Sigmoid colon (tissue), 7 donors: ENCODE data around the gene SF3B5. TPM values are rescaled to one million over a fixed set of nuclear protein-coding genes. Genes with fewer than 3 reads are reported as not detected.

ENCODE experiments used
- DNase-seq: peaks from one replicate; pipeline ENCODE4 v3.0.0-alpha.2; 2019
- H3K27ac ChIP-seq, 4 donors: fragments of 200-600 bp; sonication (generic); one replicate each; pipeline ENCODE4 v1.5.1; 2016 to 2019; ENCODE audit warnings: mild to moderate bottlenecking in 1 of 4
- H3K27me3 ChIP-seq, 3 donors: fragments of 200-600 bp; sonication (generic); one replicate each; pipeline ENCODE4 v1.5.1; 2019; ENCODE audit warnings: mild to moderate bottlenecking in 1 of 3
- H3K36me3 ChIP-seq, 4 donors: fragments of 200-600 bp; sonication (generic); one replicate each; pipeline ENCODE4 v1.5.1; 2016 to 2019
- H3K4me1 ChIP-seq, 4 donors: fragments of 200-600 bp; sonication (generic); one replicate each; pipeline ENCODE4 v1.5.1; 2017 to 2019
- H3K4me3 ChIP-seq, 4 donors: fragments of 200-600 bp; sonication (generic); one replicate each; pipeline ENCODE4 v1.5.1; 2017 to 2019; ENCODE audit warnings: mild to moderate bottlenecking in 2 of 4, moderate library complexity in 1 of 4
- H3K9me3 ChIP-seq, 4 donors: fragments of 200-600 bp in 3 of 4; sonication (generic) in 3 of 4; one replicate each; pipeline versions ENCODE4 v1.5.1 to v1.6.1; 2013 to 2019
- EP300 ChIP-seq, 4 donors: sonication (generic); formaldehyde crosslinking; IDR thresholded peaks; one replicate each; pipeline ENCODE4 v1.6.1; 2017; ENCODE audit warnings: antibody characterized with exemption in 4 of 4
- POLR2A ChIP-seq, 2 donors: fragments of 450-650 bp; IDR thresholded peaks; one replicate each; pipeline ENCODE4 v1.6.1; 2016; ENCODE audit warnings: antibody characterized with exemption in 2 of 2, mild to moderate bottlenecking in 2 of 2, moderate library complexity in 2 of 2
- POLR2AphosphoS5 ChIP-seq, 4 donors: sonication (generic); formaldehyde crosslinking; IDR thresholded peaks; one replicate each; pipeline ENCODE4 v1.6.1; 2017; ENCODE audit warnings: antibody characterized with exemption in 4 of 4
- WGBS, 2 donors: extraction: QIAGEN DNeasy Blood & Tissue Kit; methylation state at CpG; one replicate each; pipeline ENCODE4 v1.1.7; 2013; 5-methylcytosine and 5-hydroxymethylcytosine counted together
- intact Hi-C: fragments of 100-400 bp; cut with DNase I; formaldehyde crosslinking; loops from one replicate; pipeline ENCODE4 v1.15.1; 2023
- polyA plus RNA-seq, 3 donors: library from polyadenylated mRNA; stranded (reverse); fragments of 200-250 nt; gene quantifications; one replicate each; pipeline ENCODE4 v1.2.3, GENCODE V29; 2013
- total RNA-seq, 4 donors: library from RNA; depleted of rRNA; stranded (reverse); fragments of >200 nt; gene quantifications; one replicate each; pipeline ENCODE4 v1.1.0, GENCODE V29; 2016
- TF ChIP-seq, protein P1 (sequence below), 4 experiments: fragments of 450-650 bp in 3 of 4; fragments of 200-600 bp in 1 of 4; IDR thresholded peaks; one replicate each; pipeline ENCODE4 v1.5.1; 2016 to 2019; ENCODE audit warnings: antibody characterized with exemption in 4 of 4, mild to moderate bottlenecking in 3 of 4, moderate library complexity in 2 of 4
- donor health status: healthy with polysubstance abuse.
- donor health status: Bipolar disorder and iron deficiency.
- donor health status: healthy.

The SF3B5 gene
- total and polyA plus RNA-seq, 7 donors, result 110 to 370 (median 200) TPM

- H3K9me3 ChIP-seq, result no peaks in the 10 kb centered on the region
- intact Hi-C loops, result no loop called here
- no peak overlapping the region for H3K27ac ChIP-seq
- TF ChIP-seq POLR2A (IDR thresholded peaks at IDR 0.05), result no peak
- no peak for TF ChIP-seq EP300 (IDR thresholded peaks at IDR 0.05)
- TF ChIP-seq, protein P1, sequence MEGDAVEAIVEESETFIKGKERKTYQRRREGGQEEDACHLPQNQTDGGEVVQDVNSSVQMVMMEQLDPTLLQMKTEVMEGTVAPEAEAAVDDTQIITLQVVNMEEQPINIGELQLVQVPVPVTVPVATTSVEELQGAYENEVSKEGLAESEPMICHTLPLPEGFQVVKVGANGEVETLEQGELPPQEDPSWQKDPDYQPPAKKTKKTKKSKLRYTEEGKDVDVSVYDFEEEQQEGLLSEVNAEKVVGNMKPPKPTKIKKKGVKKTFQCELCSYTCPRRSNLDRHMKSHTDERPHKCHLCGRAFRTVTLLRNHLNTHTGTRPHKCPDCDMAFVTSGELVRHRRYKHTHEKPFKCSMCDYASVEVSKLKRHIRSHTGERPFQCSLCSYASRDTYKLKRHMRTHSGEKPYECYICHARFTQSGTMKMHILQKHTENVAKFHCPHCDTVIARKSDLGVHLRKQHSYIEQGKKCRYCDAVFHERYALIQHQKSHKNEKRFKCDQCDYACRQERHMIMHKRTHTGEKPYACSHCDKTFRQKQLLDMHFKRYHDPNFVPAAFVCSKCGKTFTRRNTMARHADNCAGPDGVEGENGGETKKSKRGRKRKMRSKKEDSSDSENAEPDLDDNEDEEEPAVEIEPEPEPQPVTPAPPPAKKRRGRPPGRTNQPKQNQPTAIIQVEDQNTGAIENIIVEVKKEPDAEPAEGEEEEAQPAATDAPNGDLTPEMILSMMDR (IDR thresholded peaks at IDR 0.05), result no peak
- no peak for TF ChIP-seq POLR2AphosphoS5 (IDR thresholded peaks at IDR 0.05)
- H3K4me3 ChIP-seq, result no peak overlapping the region
- no peak for DNase-seq
- 65 to 81% methylated on average over 4 of the region's 4 CpGs for WGBS, 2 donors
- no peaks in the 10 kb centered on the region for H3K36me3 ChIP-seq
- peaks cover 0 to 23% (median 17%) of the 10 kb centered on the region in 4 donors for H3K4me1 ChIP-seq
- peaks cover 4 to 49% (median 34%) of the 10 kb centered on the region in 3 donors for H3K27me3 ChIP-seq
These were observed 29.1 kb downstream of the SF3B5 start for GRCh38 chr6:144066255-144066654.

DNA sequence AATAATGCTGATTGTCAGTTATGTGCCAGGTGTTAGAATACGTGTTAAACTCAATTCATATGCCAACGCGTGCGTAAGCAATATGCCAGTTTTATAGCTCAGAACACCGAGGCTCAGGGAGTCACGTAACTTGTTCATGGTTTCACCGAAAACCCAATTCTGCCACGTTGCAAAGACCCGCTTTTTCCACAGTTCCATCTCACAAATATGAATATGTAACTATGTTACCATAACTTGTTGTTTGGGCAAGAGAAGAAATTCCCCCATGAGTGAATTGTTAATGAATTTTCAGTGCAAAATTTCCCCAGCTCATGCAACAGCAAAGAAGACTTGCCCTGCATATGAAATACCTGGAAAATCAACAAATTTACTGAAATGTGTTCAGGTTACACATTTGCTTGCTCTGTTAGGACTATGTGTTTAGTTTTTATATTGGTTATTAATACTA lies 30.1 kb downstream of the SF3B5 start:
- DNase-seq, result no peak
- TF ChIP-seq POLR2AphosphoS5 (IDR thresholded peaks at IDR 0.05) (peak in 1 of 4 donors; percentile 0), POLR2A (IDR thresholded peaks at IDR 0.05) (no peak)
- Histone ChIP-seq H3K36me3 (no peaks in the 10 kb centered on the region), H3K9me3 (no peaks in the 10 kb centered on the region), H3K27ac (no peak overlapping the region), H3K27me3 (peaks cover 4 to 49% (median 34%) of the 10 kb centered on the region in 3 donors), H3K4me1 (peaks cover 0 to 23% (median 17%) of the 10 kb centered on the region in 4 donors), H3K4me3 (peak overlapping the region in 3 of 4 donors; percentile 57 to 86 (median 67))
- intact Hi-C loops, result no loop called here
- 9 to 46% methylated on average over 9 of the region's 9 CpGs for WGBS, 2 donors

- 1 to 3% methylated on average over 57 of the region's 57 CpGs for WGBS, 2 donors
- Histone ChIP-seq H3K4me1 (peaks cover 0 to 23% (median 17%) of the 10 kb centered on the region in 4 donors), H3K36me3 (no peaks in the 10 kb centered on the region), H3K4me3 (peak overlapping the region; percentile 46 to 86 (median 62)), H3K27ac (peak overlapping the region; percentile 47 to 72 (median 68)), H3K9me3 (no peaks in the 10 kb centered on the region), H3K27me3 (peaks cover 4 to 49% (median 34%) of the 10 kb centered on the region in 3 donors)
- TF ChIP-seq POLR2AphosphoS5 (IDR thresholded peaks at IDR 0.05) (peak in 1 of 4 donors; percentile 22), EP300 (IDR thresholded peaks at IDR 0.05) (no peak), POLR2A (IDR thresholded peaks at IDR 0.05) (peak in 1 of 2 donors; percentile 64)
- TF ChIP-seq, protein P1 (IDR thresholded peaks at IDR 0.05), result no peak
- intact Hi-C loops, result no loop called here
- peak; percentile 70 for DNase-seq
These were observed 30.8 kb downstream of the SF3B5 start for GRCh38 chr6:144064402-144065212.

- peak; percentile 82 for DNase-seq
- peak in 3 of 4 donors; percentile 53 to 69 (median 57) for TF ChIP-seq POLR2AphosphoS5 (IDR thresholded peaks at IDR 0.05)
- TF ChIP-seq EP300 (IDR thresholded peaks at IDR 0.05), result no peak
- TF ChIP-seq, protein P1 (IDR thresholded peaks at IDR 0.05), result no peak
- peak in 1 of 2 donors; percentile 76 for TF ChIP-seq POLR2A (IDR thresholded peaks at IDR 0.05)
- WGBS, 2 donors, result 0% methylated on average over 72 of the region's 72 CpGs
- Histone ChIP-seq H3K4me3 (peak overlapping the region; percentile 46 to 86 (median 62)), H3K27ac (peak overlapping the region; percentile 47 to 72 (median 68)), H3K36me3 (no peaks in the 10 kb centered on the region), H3K9me3 (no peaks in the 10 kb centered on the region), H3K4me1 (peaks cover 0 to 23% (median 17%) of the 10 kb centered on the region in 4 donors), H3K27me3 (peaks cover 4 to 49% (median 34%) of the 10 kb centered on the region in 3 donors)
- intact Hi-C loops, result no loop called here
These were observed 31.5 kb downstream of the SF3B5 start for GRCh38 chr6:144063744-144064401.
